Endometrium (tissue), 2 donors: ENCODE results near the gene WASHC1.
"Not testable (repeated sequence)": the region's sequence is repeated elsewhere in the genome, so short reads cannot be mapped to it uniquely, and the experiment has no call there.

Source experiments
- FAIRE-seq: peaks from 2 replicates; lab custom pipeline; 2012; peaks lifted over from hg19 to GRCh38; lab: Jason Lieb, UNC
- donor health status: control.
- donor health status: control.

Gene WASHC1, protein sequence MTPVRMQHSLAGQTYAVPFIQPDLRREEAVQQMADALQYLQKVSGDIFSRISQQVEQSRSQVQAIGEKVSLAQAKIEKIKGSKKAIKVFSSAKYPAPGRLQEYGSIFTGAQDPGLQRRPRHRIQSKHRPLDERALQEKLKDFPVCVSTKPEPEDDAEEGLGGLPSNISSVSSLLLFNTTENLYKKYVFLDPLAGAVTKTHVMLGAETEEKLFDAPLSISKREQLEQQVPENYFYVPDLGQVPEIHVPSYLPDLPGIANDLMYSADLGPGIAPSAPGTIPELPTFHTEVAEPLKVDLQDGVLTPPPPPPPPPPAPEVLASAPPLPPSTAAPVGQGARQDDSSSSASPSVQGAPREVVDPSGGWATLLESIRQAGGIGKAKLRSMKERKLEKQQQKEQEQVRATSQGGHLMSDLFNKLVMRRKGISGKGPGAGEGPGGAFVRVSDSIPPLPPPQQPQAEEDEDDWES

DNA sequence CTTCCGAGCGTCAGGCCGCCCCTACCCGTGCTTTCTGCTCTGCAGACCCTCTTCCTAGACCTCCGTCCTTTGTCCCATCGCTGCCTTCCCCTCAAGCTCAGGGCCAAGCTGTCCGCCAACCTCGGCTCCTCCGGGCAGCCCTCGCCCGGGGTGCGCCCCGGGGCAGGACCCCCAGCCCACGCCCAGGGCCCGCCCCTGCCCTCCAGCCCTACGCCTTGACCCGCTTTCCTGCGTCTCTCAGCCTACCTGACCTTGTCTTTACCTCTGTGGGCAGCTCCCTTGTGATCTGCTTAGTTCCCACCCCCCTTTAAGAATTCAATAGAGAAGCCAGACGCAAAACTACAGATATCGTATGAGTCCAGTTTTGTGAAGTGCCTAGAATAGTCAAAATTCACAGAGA, at the start of gene WASHC1:
Gene WASHC1, minus strand, starts transcription at position 101 of the 400 bp plus-strand sequence. CDS start 4,457 bp downstream, outside the sequence.
- not testable (repeated sequence) for FAIRE-seq

DNA sequence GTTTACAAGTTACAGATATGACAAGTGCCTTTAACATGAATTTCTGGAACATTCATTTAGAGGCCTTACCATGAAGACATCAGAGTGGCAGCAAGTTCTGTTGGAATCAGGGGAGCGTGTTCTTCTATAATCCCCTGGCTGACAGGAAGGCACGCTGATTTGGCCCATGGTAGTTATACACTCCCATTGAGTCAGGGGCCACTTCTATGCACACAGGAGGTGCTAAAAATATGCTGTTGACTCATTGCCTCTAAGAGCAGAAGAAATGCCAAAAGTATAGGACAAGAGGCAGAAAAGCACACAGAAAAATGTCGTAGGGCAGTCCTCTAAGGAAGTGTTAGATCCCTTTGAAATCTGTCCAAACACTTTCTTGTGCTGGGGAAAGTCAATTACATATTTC, 49.1 kb upstream of the WASHC1 start:
- FAIRE-seq = not testable (repeated sequence)

DNA sequence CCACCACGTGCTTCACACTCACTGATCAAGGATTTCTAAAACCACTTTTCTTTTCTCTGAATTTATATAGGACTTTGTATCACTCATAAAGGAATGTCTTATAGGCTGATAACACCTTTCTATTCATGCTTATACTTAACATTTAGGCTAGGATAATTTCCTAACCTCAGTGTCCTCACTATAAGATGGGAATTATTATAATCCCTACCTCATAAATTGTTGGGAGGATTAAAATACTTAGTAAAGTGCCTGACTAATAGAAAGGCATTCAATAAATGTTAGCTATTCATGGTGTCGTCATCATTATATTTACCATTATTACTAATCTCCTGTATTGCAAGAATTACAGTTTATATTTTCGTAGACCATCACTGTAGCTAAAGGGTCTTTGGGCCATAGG, 47.1 kb upstream of the WASHC1 start:
- FAIRE-seq = not testable (repeated sequence)

DNA sequence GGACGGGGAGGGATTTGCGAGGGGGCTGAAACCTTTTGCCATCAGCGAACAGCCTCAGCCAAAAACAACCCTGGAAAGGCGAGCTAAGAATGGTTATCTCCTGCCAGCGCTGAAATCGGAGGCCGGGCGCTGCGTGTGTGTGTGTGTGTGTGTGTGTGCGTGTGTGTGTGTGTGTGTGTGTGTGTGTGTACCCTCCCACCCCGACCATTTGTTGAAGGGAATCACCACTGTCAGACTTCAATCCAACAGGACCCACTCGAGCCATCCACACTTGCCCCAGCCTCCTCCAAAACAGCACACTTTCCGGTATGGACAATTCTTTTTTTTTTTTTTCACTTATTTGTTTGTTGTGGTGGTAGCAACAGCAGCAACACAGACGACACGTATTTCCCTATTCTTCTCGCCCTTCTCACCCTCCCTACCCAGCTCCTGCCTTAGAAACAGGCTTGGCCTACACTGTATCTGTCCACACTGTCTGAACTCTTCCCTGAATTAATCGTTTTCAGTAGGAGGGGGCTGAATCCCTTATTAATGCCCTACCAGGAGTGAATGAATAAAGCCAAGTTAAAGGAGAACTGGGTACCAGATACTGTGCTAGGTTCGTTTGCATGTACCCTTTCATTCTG, 44.8 kb upstream of the WASHC1 start:
- FAIRE-seq = not testable (repeated sequence)

DNA sequence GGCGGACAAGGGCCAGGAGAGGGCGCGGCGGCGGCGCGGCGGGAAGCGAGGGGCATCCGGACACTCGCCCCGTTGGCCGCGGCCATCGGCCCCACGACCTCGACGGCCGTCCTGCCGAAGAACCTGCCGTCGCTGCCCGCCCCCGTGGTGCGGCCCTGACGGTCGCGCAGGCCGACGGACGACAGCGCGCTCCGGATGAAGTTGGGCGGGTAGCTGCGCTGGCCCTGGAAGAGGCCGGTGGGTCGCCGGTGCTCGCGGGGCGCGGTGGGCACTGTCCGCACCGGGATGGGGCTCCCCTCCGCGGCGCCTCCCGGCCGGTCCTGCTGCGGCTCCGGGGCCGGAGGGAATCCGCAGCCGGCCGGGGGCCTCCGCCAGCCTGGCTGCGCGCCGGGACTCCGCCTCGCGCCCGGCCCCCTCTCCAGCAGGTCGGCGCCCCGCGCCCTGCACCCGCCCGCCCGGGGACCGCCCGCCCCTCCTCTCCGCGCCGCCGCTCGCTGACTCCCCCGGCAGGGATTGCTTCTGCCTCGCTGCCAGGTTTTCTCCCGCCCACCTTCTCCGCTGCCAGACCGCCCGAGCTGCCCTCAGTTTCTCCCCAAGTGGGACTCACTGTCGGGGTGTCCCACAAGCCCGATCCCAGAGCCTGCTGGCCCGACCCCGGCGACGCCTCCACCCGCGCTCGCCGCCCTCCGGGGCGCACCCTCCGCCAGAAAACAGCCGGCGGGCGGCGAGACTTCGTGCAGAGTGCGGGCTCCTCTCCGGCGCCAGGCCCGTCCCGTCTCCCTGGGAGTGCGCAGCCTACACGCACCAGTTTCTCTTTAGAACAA, 44.0 kb upstream of the WASHC1 start:
- not testable (repeated sequence) for FAIRE-seq

DNA sequence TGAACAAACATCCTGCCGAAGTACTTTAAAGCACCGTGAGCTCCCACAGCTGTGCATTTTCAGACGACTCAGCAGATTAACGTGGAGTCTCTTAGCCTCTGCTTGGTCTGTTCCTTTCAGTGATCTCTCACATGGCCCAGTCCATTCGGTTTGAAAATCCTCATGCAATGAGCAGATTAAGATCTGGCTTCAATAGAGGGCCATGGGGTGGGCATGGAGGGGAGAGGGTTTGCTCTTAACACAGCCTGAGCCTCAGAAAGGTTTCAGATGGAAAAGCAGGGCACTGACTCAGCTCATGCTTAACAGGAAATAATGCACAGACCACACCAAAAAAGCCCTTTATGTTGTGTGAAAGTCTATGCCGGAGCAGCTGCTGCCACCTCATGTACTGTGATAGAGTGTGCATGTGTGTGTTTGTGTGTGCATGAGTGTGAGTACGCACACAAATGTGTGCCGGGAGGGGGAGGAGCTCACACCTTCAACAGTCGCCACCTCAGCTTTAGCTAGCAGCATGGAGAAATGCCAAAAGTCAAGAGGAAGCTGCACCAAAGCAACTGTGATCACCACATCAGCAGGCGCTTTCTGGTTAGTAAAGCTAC, 33.9 kb upstream of the WASHC1 start:
- FAIRE-seq = not testable (repeated sequence)

DNA sequence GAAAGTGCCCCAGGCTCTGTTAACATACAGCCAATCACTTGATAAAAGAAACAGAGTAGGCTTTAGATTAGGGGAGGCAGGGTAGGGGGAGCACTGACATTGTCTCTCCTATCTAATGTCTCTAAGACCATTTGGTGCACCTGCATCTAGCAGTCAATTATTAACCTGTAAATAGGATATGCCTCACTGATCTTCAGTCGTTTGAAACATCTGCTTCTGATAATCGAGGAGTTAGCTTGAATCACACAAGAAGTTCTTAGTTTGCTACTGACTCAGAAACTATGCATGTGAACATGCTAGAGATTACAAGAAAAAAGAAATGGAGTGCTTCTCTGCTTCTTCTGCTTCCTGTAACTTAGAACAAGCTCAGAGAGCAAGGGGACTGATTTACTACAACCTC, 23.4 kb upstream of the WASHC1 start:
- FAIRE-seq = not testable (repeated sequence)

DNA sequence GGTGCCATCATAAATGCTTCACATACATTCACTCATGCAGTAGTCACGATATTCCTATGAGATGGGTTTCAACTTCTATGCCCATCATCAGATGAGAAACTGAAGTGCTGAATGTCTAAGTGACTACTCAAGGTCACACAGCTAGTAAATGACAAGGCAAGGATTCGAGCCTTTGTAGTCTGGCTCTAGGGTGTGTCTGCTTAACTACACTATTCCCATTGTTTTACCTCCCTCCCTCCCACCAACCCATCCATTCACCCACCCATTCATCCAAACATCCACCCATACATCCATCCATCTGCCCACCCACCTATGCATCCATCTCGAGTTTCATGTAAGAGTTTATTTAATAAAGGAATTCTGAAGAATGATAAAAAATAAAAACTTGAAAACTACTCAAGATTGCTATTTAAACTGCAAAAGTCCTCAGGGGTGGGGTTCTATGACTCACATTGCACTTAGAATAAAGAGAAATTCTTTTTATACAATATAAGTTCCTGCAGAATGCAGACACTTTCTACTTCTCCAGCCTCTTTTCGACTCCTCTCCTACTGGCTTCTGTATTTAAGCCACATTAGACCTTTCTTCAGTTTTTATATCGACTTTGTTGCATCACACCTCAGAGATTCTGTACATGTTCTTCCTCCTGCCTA, 19.1 kb upstream of the WASHC1 start:
- FAIRE-seq = not testable (repeated sequence)

DNA sequence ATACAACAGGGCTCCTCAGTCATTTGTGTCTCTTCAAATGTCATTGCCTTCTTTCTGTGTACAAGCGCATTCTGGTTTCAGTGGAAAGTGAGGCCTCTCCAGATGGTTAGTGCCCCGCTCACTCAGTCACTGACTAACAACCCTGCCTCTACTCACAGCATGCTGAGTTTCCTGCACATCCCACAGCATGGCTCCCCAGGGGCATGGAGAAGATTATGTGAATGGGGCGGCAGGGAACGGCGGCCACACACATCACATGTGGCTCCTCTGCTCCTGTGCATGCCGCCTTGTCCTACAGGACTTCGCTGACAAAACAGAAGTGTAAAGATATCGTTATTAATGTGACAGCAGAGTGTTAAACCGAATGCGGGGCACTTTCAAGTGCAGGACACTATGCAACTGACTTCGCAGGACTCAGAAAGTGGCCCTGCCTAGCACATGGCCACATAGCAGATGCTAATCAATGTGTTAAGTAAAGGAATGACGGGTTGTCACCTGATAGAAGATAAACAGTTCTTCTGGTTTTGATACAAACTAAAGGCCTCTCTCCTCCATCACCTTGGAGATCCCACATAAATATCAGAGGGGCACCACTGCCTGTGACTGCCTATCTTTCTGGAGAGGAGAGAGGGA, 17.5 kb upstream of the WASHC1 start:
- FAIRE-seq = not testable (repeated sequence)

DNA sequence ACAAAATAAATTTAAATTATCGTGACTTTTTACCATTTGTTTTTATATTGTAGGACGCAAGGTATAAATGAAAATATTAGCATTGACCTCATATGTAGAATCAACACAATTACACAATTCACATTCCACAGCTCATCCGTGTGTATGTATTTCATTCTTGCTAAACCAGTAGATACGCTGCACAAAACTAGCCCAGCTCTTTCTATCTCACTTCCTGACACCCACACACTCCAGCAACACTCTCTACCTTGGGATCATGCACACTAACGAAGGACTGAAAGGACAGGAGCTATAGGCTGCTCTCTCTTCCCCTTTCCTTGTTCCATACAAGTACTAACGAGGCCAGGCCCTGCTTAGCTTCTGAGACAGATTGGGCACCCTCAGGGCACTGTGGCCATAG, 16.9 kb upstream of the WASHC1 start:
- not testable (repeated sequence) for FAIRE-seq

DNA sequence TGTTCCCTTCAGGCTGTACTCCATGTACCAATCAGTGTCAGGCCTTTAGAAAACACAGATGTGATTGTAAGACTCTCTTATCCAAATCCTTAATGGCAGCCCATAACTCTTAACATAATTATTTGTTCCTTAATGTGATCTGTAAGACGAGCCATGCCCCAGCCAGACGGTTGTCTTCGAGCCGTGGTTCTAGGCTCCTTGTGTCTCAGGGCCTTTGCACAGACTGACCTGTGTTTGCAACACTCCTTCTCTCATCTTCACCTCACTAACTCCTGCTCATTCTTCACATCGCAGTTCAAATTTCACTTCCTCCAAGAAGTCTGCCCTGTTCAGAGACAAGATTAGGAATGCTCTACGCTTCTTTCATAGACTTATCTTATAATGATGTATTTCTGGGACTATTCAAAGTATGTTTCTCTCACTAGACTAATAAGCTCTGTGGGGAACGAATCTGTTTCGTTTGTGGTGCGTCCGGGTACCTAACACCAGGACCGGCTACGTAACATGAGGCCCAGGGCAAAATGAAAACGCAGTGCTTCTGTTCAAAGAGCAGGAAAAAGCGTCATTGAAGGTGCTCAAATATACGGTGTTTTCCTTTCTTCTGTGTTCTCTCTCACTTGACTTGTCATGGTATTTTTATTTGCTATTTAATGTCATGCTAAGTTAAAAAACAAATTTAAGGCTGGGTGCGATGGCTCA, 16.1 kb upstream of the WASHC1 start:
- not testable (repeated sequence) for FAIRE-seq

DNA sequence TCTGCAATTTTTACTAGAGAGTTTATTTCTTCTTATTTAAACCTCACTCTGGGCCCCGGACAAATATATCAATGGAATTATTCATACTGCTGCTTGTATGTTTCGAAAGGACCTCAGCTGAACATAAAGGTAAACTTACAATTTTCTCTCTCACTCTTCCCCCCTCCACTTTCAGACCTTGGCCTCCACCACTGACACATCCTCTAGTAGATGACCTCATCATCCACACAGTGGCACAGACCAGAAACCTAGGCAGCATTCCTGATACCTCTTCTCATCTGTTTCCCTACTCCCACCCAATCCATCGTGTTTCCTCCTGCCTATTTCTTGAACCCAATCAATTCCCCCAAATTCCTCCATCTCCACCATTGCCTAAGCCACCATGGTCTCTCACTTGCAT, 15.2 kb upstream of the WASHC1 start:
- not testable (repeated sequence) for FAIRE-seq

DNA sequence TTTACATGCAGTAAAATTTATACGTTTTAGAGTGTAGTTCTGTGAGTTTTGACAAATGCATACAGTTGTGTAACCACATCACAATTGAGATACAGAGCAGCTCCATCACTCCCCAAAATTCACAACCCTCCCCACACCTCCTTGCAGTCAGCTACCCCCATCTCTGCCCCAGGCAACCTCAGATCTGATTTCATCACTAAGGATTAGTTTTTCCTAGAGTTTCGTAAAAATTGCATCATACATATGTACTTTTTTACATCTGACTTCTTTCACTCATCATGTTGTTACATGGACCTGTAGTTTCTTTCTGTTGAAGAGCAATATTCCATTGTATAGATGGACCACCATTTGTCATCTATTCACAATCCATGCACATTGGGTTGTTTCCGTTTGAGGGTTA, 14.4 kb upstream of the WASHC1 start:
- FAIRE-seq = not testable (repeated sequence)

DNA sequence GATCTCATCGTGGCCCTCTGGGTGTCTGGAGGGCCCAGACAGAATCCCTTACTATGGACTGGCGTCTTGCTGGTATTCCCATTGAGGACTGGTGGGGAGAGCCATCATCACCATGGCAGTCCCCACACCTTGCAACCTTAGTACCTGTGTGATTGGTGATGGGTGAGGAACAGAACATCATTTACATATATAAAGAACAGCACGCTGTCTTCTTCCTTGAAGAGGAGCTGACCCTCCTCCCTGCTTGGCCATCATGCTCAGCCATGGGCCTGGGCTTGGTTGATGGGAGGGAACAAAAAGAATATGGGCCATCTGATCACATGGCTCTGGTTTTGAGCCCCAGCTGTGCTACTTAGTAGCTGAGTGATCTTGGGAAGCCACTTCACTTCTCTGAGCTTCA, 13.9 kb upstream of the WASHC1 start:
- FAIRE-seq = not testable (repeated sequence)

DNA sequence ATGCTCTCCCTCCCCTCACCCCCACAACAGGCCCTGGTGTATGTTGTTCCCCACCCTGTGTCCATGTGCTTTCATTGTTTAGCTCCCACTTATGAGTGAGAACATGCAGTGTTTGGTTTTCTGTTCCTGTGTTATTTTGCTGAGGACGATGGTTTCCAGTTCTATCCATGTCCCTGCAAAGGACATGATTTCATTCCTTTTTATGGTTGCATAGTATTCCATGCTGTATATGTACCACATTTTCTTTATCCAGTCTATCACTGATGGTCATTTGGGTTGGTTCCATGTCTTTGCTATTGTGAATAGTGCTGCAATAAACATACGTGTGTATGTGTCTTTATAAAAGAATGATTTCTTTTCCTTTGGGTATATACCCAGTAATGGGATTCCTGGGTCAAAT, 12.6 kb upstream of the WASHC1 start:
- FAIRE-seq = not testable (repeated sequence)

DNA sequence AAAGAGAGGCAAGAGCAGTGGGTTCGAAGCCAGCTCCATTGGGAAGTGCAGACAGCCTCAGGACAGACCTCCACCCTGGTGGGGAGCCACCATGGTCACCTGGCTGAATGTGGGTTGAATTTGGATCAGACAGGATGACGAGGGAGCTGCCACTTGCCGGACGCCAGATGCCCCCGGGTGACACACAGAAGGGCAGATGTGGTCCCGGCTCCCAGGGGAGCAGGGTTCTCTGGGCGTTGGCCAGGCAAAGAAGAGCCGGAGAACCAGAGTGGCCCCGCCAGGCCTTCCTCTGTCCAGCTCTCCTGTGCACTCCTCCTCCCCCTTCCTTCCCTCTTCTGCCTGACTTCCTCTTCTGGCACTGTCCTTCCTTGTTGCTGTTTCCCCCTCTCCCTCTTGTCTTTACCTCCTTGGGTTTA, 12.0 kb upstream of the WASHC1 start:
- FAIRE-seq = not testable (repeated sequence)

DNA sequence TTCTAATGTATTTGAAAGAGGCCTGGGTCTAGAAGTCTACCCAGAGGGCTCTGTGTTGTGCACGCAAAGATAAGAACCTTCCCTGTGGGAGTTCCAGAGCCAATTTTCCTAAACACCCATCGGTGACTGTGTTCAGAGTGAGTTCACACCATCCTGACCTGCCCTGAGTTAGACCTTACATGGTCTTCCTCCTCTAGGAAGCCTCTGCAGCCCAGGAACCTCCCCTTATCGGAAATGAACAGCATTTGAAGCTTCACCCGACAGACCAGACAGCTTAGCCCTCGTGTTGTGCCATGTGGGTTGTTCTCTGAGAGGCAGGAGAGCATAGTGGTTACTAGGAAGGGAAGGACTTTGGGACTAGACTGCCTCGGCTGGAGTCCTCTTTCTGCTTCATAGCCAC, 3.1 kb upstream of the WASHC1 start:
- FAIRE-seq = not testable (repeated sequence)

DNA sequence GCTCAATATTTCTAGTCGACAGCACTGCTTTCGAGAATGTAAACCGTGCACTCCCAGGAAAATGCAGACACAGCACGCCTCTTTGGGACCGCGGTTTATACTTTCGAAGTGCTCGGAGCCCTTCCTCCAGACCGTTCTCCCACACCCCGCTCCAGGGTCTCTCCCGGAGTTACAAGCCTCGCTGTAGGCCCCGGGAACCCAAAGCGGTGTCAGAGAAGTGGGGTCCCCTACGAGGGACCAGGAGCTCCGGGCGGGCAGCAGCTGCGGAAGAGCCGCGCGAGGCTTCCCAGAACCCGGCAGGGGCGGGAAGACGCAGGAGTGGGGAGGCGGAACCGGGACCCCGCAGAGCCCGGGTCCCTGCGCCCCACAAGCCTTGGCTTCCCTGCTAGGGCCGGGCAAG, 481 bp downstream of the WASHC1 start:
- FAIRE-seq = not testable (repeated sequence)

DNA sequence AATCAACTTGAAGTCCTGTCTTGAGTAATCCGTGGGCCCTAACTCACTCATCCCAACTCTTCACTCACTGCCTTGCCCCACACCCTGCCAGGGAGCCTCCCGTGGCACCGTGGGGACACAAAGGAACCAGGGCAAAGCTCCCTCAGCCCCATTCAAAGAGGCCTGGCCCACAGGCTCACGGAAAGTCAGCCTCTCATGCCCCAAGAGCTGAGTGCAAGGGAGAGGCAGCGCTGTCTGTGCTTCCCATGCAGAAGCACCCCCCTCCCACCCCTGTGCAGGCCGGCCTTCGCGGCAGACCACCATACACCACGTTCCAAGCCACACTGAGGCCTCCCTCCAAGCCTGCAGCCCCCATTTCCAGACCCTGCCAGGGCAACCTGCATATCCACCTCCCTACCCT, 7.6 kb downstream of the WASHC1 start:
- not testable (repeated sequence) for FAIRE-seq

DNA sequence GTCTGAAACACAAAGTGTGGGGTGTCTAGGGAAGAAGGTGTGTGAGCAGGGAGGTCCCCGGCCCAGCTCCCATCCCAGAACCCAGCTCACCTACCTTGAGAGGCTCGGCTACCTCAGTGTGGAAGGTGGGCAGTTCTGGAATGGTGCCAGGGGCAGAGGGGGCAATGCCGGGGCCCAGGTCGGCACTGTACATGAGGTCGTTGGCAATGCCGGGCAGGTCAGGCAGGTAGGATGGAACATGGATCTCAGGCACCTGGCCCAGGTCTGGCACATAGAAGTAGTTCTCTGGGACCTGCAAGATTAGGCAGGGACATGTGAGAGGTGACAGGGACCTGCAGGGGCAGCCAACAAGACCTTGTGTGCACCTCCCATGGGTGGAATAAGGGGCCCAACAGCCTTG, 12.4 kb downstream of the WASHC1 start:
- FAIRE-seq = not testable (repeated sequence)
